ENCODE data around the gene PRKD1.

- TF ChIP-seq CTCF (conservative IDR thresholded peaks at IDR 0.05; ENCODE audit: low read length) = no peak
- TF ChIP-seq EZH2phosphoT487 (IDR thresholded peaks at IDR 0.05; ENCODE audit: borderline replicate concordance) = no peak
Measured at GRCh38 chr14:29630566-29631160, 297.0 kb downstream of the PRKD1 start.
